H9 (cell line): ENCODE measurements around the gene KCNK13. TPM values are rescaled to one million over a fixed set of nuclear protein-coding genes. Genes with fewer than 3 reads are reported as not detected.

Source experiments
- DNase-seq: peaks from one replicate; pipeline ENCODE4 v3.0.0-alpha.2; 2017
- H2AFZ ChIP-seq: one replicate; pipeline ENCODE4 v1.6.1; 2013; ENCODE audit warnings: mild to moderate bottlenecking, low read length, control low read depth, moderate library complexity
- H2AK5ac ChIP-seq: 2 replicates; pipeline ENCODE4 v1.6.1; 2013; ENCODE audit warnings: low read length, control low read depth, mixed read lengths; ENCODE audit not compliant: insufficient read length
- H2BK120ac ChIP-seq: one replicate; pipeline ENCODE4 v1.6.1; 2013; ENCODE audit warnings: low read depth, mild to moderate bottlenecking, low read length, control low read depth, inconsistent platforms; ENCODE audit not compliant: poor library complexity, severe bottlenecking
- H2BK12ac ChIP-seq: 2 replicates; pipeline ENCODE4 v1.6.1; 2013; ENCODE audit warnings: low read length, control low read depth, mixed read lengths, low read depth; ENCODE audit not compliant: insufficient read length
- H2BK15ac ChIP-seq: 2 replicates; pipeline ENCODE4 v1.6.1; 2013; ENCODE audit warnings: low read depth, low read length, control low read depth
- H2BK20ac ChIP-seq: one replicate; pipeline ENCODE4 v1.6.1; 2013; ENCODE audit warnings: low read depth, mild to moderate bottlenecking, low read length, control low read depth, inconsistent platforms; ENCODE audit not compliant: poor library complexity, severe bottlenecking
- H2BK5ac ChIP-seq: 2 replicates; pipeline ENCODE4 v1.6.1; 2013; ENCODE audit warnings: low read length, control low read depth, mixed read lengths; ENCODE audit not compliant: insufficient read length
- H3K14ac ChIP-seq: 2 replicates; pipeline ENCODE4 v1.6.1; 2013; ENCODE audit warnings: low read length, control low read depth; ENCODE audit not compliant: insufficient read depth
- H3K18ac ChIP-seq: 2 replicates; pipeline ENCODE4 v1.6.1; 2013; ENCODE audit warnings: low read depth, mild to moderate bottlenecking, mixed read lengths, low read length, control low read depth; ENCODE audit not compliant: insufficient read length
- H3K23ac ChIP-seq: 2 replicates; pipeline ENCODE4 v1.6.1; 2013; ENCODE audit warnings: low read length, control low read depth, mixed read lengths, low read depth; ENCODE audit not compliant: insufficient read length
- H3K23me2 ChIP-seq: 2 replicates; pipeline ENCODE4 v1.6.1; 2013; ENCODE audit warnings: low read depth, mild to moderate bottlenecking, mixed read lengths, low read length, control low read depth; ENCODE audit not compliant: insufficient read length, poor library complexity, severe bottlenecking
- H3K27ac ChIP-seq: 2 replicates; pipeline ENCODE4 v1.5.1; 2013; ENCODE audit warnings: low read length, control low read depth, mixed read lengths, low read depth; ENCODE audit not compliant: insufficient read length
- H3K27me3 ChIP-seq: 2 replicates; pipeline ENCODE4 v1.6.1; 2013; ENCODE audit warnings: low read length, control low read depth, inconsistent platforms; ENCODE audit not compliant: insufficient read depth
- H3K4ac ChIP-seq: 2 replicates; pipeline ENCODE4 v1.6.1; 2013; ENCODE audit warnings: low read depth, mild to moderate bottlenecking, control low read depth, inconsistent platforms, low read length, moderate library complexity
- H3K4me1 ChIP-seq: 2 replicates; pipeline ENCODE4 v1.6.1; 2013; ENCODE audit warnings: low read length, control low read depth, inconsistent platforms; ENCODE audit not compliant: insufficient read depth
- H3K4me2 ChIP-seq: 2 replicates; pipeline ENCODE4 v1.6.1; 2013; ENCODE audit warnings: low read length, control low read depth, mixed read lengths; ENCODE audit not compliant: insufficient read length, insufficient read depth
- H3K56ac ChIP-seq: 2 replicates; pipeline ENCODE4 v1.6.1; 2013; ENCODE audit warnings: low read depth, mild to moderate bottlenecking, mixed read lengths, low read length, control low read depth; ENCODE audit not compliant: insufficient read length
- H3K79me1 ChIP-seq: 2 replicates; pipeline ENCODE4 v1.6.1; 2013; ENCODE audit warnings: low read depth, mild to moderate bottlenecking, moderate library complexity, low read length, control low read depth, inconsistent platforms; ENCODE audit not compliant: insufficient read depth, poor library complexity, severe bottlenecking
- H3K79me2 ChIP-seq: 2 replicates; pipeline ENCODE4 v1.6.1; 2013; ENCODE audit warnings: low read length, control low read depth, inconsistent platforms; ENCODE audit not compliant: insufficient read depth
- H3K9ac ChIP-seq: 2 replicates; pipeline ENCODE4 v1.6.1; 2013; ENCODE audit warnings: low read length, control low read depth, mixed read lengths; ENCODE audit not compliant: insufficient read length; ENCODE audit errors: extremely low read depth
- H3K9me3 ChIP-seq: one replicate; pipeline ENCODE4 v1.6.1; 2013; ENCODE audit warnings: low read depth, low read length, inconsistent platforms; ENCODE audit not compliant: control insufficient read depth
- H3T11ph ChIP-seq: one replicate; pipeline ENCODE4 v1.6.1; 2013; ENCODE audit warnings: mild to moderate bottlenecking, low read length, control low read depth, inconsistent platforms
- H4K20me1 ChIP-seq: one replicate; pipeline ENCODE4 v1.6.1; 2013; ENCODE audit not compliant: control insufficient read depth, insufficient read length, insufficient read depth
- H4K5ac ChIP-seq: 2 replicates; pipeline ENCODE4 v1.6.1; 2013; ENCODE audit warnings: low read depth, mild to moderate bottlenecking, mixed read lengths, low read length, control low read depth; ENCODE audit not compliant: insufficient read length
- H4K8ac ChIP-seq: replicated peaks from 2 replicates; pipeline ENCODE4 v1.6.1; 2013; ENCODE audit warnings: low read length, control low read depth, mixed read lengths, low read depth; ENCODE audit not compliant: insufficient read length
- H4K91ac ChIP-seq: 2 replicates; pipeline ENCODE4 v1.6.1; 2013; ENCODE audit warnings: low read depth, mild to moderate bottlenecking, moderate library complexity, mixed read lengths, low read length, control low read depth; ENCODE audit not compliant: insufficient read length
- H3K27ac Mint-ChIP-seq, 3 experiments: 2 replicates in 2 of 3; 3 replicates in 1 of 3; pipeline ENCODE4 v1.8.0; 2020 to 2021; ENCODE audit warnings: mixed read lengths in 3 of 3, mild to moderate bottlenecking in 1 of 3, moderate library complexity in 1 of 3
- H3K27me3 Mint-ChIP-seq: 2 replicates; pipeline ENCODE4 v1.8.0; 2021; ENCODE audit warnings: low read depth, mild to moderate bottlenecking, moderate library complexity, mixed read lengths
- H3K36me3 Mint-ChIP-seq, 3 experiments: 2 replicates in 2 of 3; 3 replicates in 1 of 3; pipeline ENCODE4 v1.8.0; 2020 to 2021; ENCODE audit warnings: low read depth in 3 of 3, mixed read lengths in 3 of 3; ENCODE audit not compliant: insufficient read depth in 1 of 3
- H3K4me1 Mint-ChIP-seq, 2 experiments: 2 replicates each; pipeline ENCODE4 v1.8.0; 2020; ENCODE audit warnings: mixed read lengths in 2 of 2
- H3K4me3 Mint-ChIP-seq, 2 experiments: 2 replicates in 1 of 2; 3 replicates in 1 of 2; pipeline ENCODE4 v1.8.0; 2020 to 2021; ENCODE audit warnings: mild to moderate bottlenecking in 2 of 2, mixed read lengths in 2 of 2, moderate library complexity in 1 of 2
- H3K9me3 Mint-ChIP-seq, 2 experiments: 2 replicates in 1 of 2; 3 replicates in 1 of 2; pipeline ENCODE4 v1.8.0; 2020; ENCODE audit warnings: mild to moderate bottlenecking in 2 of 2, mixed read lengths in 2 of 2, moderate library complexity in 1 of 2
- WGBS: extraction: QIAGEN DNeasy Blood & Tissue Kit; methylation state at CpG from one replicate; pipeline ENCODE4 v1.1.7; 2013; ENCODE audit warnings: missing lambda C conversion rate, low lambda C conversion rate, mixed read lengths; ENCODE audit not compliant: insufficient read length; ENCODE audit errors: extremely low coverage; 5-methylcytosine and 5-hydroxymethylcytosine counted together
- total RNA-seq: library from RNA; stranded (reverse); gene quantifications from 2 replicates; pipeline ENCODE4 v1.2.1, GENCODE V29; 2021
- TF ChIP-seq, protein P1 (sequence below): fragments of 200-600 bp; sonication (generic); conservative IDR thresholded peaks from 3 replicates; pipeline ENCODE4 v1.8.0; 2021; ENCODE audit warnings: antibody characterized with exemption, mild to moderate bottlenecking

KCNK13 gene
- total RNA-seq, 1 experiment from 2014 or later = 0.39 TPM

DNA sequence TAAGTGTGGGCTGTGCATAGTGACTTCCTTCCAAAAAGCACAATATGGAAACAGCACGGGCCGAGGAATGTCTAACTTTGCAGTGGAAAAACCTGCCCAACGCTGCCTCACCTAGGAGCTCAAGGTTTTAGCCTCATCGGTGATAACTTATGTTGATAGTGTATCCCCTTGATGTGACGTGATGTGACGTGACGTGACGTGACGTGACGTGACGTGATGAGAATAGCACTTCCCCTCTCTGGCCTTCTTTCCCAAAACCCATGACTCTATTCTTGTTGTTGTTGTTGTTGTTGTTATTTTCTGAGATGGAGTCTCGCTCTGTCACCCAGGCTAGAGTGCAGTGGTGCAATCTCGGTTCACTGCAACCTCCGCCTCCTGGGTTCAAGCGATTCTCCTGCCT lies 64.5 kb downstream of the KCNK13 start:
- WGBS = no CpG with 5 or more reads among the region's 15 CpGs
- Mint-ChIP-seq H3K9me3 (no peaks in the 10 kb centered on the region), H3K36me3 (no peaks in the 10 kb centered on the region), H3K4me1 (no peaks in the 10 kb centered on the region), H3K27me3 (peaks cover 14% of the 10 kb centered on the region), H3K4me3 (no peak overlapping the region; a peak in 1 of 5 replicates), H3K27ac (no peak overlapping the region)
- Histone ChIP-seq H3K79me2 (no peaks in the 10 kb centered on the region), H2BK15ac (no peak overlapping the region), H3K18ac (no peak overlapping the region), H3K79me1 (no peaks in the 10 kb centered on the region), H3K23ac (no peak overlapping the region), H2AFZ (no peak overlapping the region), H2AK5ac (no peak overlapping the region), H3K27me3 (no peaks in the 10 kb centered on the region), H3K9me3 (no peaks in the 10 kb centered on the region), H3K4ac (no peak overlapping the region), H3K23me2 (no peaks in the 10 kb centered on the region), H3K4me2 (no peak overlapping the region), H4K91ac (no peak overlapping the region), H3T11ph (no peak overlapping the region), H2BK20ac (no peak overlapping the region), H2BK5ac (no peak overlapping the region), H4K8ac (no peak overlapping the region), H3K9ac (no peak overlapping the region), H3K56ac (no peak overlapping the region), H3K4me1 (no peaks in the 10 kb centered on the region), H4K5ac (no peak overlapping the region), H2BK120ac (no peak overlapping the region), H2BK12ac (no peak overlapping the region), H3K27ac (no peak overlapping the region), H3K14ac (no peak overlapping the region), H4K20me1 (no peaks in the 10 kb centered on the region)
- TF ChIP-seq, protein P1, sequence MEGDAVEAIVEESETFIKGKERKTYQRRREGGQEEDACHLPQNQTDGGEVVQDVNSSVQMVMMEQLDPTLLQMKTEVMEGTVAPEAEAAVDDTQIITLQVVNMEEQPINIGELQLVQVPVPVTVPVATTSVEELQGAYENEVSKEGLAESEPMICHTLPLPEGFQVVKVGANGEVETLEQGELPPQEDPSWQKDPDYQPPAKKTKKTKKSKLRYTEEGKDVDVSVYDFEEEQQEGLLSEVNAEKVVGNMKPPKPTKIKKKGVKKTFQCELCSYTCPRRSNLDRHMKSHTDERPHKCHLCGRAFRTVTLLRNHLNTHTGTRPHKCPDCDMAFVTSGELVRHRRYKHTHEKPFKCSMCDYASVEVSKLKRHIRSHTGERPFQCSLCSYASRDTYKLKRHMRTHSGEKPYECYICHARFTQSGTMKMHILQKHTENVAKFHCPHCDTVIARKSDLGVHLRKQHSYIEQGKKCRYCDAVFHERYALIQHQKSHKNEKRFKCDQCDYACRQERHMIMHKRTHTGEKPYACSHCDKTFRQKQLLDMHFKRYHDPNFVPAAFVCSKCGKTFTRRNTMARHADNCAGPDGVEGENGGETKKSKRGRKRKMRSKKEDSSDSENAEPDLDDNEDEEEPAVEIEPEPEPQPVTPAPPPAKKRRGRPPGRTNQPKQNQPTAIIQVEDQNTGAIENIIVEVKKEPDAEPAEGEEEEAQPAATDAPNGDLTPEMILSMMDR = no peak
- no peak for DNase-seq
